ENCODE data around the gene EZH1.
A peak's percentile ranks its signal among the peaks of the same experiment; 100 is the strongest.

Gene EZH1

GRCh38 chr17:42744806-42745617 is at the start of gene EZH1:
TSS of gene EZH1 (minus strand) at chr17:42745040. CDS start at chr17:42728941, 16,099 bp downstream.
- DNase-seq (ENCODE audit: low read depth, low spot score): peak; percentile 65

DNA sequence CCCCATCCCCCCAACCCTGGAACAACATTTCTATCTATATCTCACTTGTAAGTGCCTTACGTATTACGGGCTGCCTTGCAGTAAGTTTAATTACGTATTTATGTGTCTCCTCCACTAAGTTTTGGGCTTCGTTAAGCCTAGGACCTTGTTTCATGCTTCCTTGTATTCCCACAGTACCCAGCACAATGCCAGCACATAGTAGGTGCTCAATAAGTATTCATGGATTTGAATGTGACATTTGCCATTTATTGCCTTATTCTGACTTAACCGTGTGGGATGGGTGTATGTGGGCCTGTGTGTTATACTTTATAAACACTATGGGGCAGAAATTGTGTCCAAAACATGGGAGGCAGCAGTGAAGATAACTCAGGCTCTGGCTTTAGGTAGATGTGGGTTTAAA is 47.7 kb upstream of the EZH1 start:
- DNase-seq (ENCODE audit: low read depth, low spot score): no peak

DNA sequence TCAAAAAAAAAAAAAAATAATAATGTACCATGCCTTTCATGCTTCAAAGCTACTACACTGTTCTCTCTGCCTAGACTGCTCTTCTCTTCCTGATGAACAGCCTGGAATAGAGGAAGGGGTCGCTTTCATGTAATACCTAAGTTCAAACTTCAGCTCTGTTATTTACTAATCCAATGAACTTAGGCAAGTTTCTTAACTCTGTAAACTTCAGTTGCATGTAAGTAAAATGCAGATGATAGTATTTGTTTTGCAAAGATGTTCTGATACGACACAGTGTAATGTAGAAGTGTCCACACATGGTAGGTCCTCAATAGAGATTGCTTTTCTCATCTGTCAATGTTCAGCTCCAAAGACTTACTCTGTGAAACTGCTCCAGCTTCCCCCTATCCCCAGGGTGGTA is 47.1 kb upstream of the EZH1 start:
- DNase-seq (ENCODE audit: low read depth, low spot score): no peak

- no peak for DNase-seq (ENCODE audit: low read depth, low spot score)
Observed at GRCh38 chr17:42787266-42787665, 42.4 kb upstream of the EZH1 start.

GRCh38 chr17:42784811-42785592 is 40.2 kb upstream of the EZH1 start:
- no peak for DNase-seq (ENCODE audit: low read depth, low spot score)

DNA sequence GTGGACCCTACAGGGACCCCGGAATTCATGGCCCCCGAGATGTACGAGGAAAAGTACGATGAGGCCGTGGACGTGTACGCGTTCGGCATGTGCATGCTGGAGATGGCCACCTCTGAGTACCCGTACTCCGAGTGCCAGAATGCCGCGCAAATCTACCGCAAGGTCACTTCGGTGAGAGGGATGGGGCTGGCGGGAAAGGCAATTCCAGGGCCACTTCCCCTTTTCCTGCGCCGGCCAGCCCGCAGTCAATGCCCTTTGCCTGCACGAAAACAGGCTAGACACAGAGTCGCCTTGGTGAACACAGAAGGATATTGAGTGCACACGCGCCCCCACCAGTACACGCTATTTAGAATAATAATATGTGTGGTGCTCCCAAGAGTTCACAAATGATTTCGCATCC is 39.6 kb upstream of the EZH1 start:
- no peak for DNase-seq (ENCODE audit: low read depth, low spot score)

DNA sequence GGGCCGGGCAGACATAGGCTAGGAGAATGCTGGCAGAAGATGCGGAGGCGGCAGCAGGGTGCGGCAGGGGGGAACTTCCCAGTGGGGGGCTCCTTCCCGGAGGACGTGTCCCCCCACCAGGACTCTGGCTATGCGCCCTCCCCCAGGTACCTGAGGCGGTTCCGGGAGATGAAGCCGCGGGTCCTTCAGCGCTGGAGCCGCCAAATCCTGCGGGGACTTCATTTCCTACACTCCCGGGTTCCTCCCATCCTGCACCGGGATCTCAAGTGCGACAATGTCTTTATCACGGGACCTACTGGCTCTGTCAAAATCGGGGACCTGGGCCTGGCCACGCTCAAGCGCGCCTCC is 38.9 kb upstream of the EZH1 start:
- no peak for DNase-seq (ENCODE audit: low read depth, low spot score)

DNA sequence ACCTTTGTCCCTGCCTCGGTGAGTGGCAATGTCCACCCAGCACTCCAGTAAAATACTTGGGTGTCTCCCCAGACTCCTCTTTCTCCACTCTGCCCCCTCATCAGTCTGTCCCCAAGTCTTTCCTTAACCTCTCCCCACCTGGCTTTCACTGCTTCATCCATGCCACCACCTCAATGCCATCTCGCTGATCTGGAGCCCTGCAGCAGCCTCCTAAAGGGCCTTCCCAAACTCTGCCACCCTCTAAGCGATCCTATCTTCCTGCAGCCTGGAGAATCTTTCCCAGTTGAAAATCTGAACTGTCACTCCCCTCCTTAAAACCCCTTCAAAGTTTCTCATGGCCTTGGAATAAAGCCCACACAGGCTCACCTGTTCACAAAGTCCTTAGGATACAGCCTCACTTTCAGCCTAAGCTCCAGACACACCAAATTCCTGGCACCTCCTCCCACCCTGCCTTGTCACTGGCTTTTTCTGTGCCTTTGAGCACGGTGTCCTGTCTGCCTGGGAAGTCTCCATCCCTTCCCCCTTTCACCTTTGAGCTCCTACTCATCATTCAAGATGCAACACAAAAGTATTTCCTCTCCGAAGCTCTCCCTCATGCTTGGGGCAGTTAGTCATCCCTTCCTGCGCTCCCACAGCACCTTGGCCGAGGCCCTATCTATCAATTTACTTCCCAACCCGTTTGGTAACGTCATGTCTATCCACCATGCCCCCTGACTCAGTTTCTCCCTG is 38.4 kb upstream of the EZH1 start:
- no peak for DNase-seq (ENCODE audit: low read depth, low spot score)

GRCh38 chr17:42782166-42783061 is 37.6 kb upstream of the EZH1 start:
- no peak for DNase-seq (ENCODE audit: low read depth, low spot score)

- no peak for DNase-seq (ENCODE audit: low read depth, low spot score)
Observed at GRCh38 chr17:42781639-42782165, 36.9 kb upstream of the EZH1 start.

DNA sequence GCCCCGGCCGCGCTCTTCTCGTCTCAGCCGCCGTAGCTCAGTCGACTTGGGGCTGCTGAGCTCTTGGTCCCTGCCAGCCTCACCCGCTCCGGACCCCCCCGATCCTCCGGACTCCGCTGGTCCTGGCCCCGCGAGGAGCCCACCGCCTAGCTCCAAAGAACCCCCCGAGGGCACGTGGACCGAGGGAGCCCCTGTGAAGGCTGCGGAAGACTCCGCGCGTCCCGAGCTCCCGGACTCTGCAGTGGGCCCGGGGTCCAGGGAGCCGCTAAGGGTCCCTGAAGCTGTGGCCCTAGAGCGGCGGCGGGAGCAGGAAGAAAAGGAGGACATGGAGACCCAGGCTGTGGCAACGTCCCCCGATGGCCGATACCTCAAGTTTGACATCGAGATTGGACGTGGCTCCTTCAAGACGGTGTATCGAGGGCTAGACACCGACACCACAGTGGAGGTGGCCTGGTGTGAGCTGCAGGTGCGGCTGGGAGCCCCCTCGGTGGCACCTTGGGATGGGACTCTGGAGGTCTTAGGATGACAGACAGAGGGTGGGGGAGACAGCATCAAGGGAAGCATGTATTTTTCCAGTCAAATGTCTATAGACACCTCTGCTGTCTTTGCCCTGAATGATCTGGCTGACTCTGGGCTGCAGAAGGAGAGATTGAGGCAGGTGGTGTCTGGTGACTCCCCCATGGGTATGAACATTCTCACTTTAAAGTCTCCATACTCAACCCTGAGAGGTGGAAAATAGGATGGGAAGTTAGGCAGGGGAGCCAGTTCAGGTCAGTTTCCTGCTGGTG is 36.2 kb upstream of the EZH1 start:
- no peak for DNase-seq (ENCODE audit: low read depth, low spot score)

GRCh38 chr17:42779936-42780850 is 35.4 kb upstream of the EZH1 start, which contains the start of gene WNK4:
TSS of gene WNK4 (plus strand) at chr17:42780610. CDS start at chr17:42780699, 89 bp downstream.
- DNase-seq (ENCODE audit: low read depth, low spot score): no peak

DNA sequence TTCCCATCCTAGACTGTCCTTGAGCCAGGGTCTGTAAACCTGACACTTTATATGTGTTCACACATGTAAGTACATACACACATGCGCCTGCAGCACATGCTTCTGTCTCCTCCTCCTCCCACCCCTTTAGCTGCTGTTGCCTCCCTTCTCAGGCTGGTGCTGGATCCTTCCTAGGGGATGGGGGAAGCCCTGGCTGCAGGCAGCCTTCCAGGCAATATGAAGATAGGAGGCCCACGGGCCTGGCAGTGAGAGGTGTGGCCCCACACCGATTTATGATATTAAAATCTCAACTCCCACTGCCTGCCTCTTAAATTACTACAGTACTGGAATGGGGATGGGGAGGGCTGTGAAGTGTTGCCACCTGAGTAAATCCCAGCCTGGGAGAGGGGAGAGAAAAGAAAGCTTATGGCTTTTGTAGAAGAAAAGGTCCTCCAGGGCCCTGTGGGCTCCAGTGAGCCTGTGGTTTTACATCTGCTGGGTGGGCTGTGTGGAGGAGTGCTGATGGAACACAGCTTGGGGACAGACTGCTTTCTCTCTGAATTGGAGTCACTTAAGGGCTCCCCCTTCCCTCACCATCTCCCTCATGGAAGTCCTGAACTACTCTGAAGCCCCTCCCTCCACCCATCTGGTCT is 34.6 kb upstream of the EZH1 start:
- no peak for DNase-seq (ENCODE audit: low read depth, low spot score)

- DNase-seq (ENCODE audit: low read depth, low spot score): no peak
Observed at GRCh38 chr17:42778570-42778969, 33.7 kb upstream of the EZH1 start.

DNA sequence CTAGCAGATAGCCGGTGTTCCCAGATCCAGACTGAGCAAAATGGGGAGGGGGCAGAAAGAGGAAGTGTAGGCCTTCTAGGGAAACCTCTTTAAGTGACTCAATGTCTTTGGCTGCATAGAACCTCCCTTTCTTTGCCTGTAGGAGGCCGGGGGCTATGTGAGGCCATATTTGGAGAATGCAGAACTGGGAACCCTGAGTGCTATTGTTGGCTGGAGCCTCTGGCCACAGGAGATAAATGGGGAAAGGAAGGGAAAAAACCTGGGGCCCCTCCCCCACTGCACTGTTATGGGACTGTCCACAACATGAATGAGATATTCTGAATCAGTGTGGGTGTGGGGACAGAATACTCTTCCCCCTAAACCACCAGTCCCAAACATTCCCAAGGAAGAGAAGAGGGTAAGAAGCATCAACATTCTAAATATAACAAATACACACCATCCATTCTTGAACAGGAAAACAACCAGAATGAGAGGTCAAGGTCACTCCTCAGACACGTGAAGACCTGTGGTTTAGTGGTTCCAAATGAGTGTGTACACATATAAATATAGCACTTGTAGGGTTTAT is 30.8 kb upstream of the EZH1 start:
- DNase-seq (ENCODE audit: low read depth, low spot score): no peak

GRCh38 chr17:42774066-42774745 is 29.4 kb upstream of the EZH1 start:
- no peak for DNase-seq (ENCODE audit: low read depth, low spot score)

- DNase-seq (ENCODE audit: low read depth, low spot score): no peak
Observed at GRCh38 chr17:42773290-42774035, 28.6 kb upstream of the EZH1 start, which contains the start of gene VPS25. TSS of gene VPS25 (plus strand) at chr17:42773449. CDS start at chr17:42773476, 27 bp downstream.
